ENCODE data around the gene ETFRF1.
A peak's percentile ranks its signal among the peaks of the same experiment; 100 is the strongest.

Gene ETFRF1

DNA sequence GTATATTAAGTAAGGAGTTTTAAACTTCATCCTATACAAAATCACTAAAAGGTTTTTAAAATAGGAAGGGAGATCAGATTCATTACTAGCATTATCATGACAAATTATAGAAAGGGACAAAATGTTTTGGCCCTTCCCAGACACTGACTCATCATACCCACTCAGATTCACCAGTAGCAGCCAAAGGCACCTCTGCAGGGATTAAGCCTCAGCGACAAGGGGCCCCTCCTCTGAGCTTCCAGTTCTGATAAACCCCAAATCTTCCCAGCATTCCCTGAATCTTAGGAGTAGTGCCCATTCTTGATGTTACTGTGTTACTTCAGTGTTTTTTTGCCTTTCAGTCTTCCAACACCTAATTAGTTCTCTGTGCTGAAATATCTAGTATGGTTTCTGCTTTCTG, 41.2 kb downstream of the ETFRF1 start:
- no peak for DNase-seq

DNA sequence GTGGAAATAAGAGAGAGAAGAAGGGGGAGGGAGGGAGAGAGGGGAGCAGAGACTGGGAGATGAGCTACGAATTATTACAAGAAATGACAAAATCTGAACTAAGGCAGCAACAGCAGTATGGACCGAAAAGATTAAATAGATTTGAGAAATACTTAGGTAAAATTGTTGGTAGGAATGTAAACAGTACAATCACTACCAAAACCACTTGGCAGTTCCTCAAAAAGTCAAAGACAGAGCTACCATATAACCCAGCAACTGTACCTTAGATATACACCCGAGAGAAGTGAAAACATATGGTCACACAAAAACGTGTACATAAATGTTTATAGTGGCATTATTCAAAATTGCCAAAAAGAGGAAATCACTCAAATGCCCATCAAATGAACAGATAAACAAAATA, 41.6 kb downstream of the ETFRF1 start:
- no peak for DNase-seq

DNA sequence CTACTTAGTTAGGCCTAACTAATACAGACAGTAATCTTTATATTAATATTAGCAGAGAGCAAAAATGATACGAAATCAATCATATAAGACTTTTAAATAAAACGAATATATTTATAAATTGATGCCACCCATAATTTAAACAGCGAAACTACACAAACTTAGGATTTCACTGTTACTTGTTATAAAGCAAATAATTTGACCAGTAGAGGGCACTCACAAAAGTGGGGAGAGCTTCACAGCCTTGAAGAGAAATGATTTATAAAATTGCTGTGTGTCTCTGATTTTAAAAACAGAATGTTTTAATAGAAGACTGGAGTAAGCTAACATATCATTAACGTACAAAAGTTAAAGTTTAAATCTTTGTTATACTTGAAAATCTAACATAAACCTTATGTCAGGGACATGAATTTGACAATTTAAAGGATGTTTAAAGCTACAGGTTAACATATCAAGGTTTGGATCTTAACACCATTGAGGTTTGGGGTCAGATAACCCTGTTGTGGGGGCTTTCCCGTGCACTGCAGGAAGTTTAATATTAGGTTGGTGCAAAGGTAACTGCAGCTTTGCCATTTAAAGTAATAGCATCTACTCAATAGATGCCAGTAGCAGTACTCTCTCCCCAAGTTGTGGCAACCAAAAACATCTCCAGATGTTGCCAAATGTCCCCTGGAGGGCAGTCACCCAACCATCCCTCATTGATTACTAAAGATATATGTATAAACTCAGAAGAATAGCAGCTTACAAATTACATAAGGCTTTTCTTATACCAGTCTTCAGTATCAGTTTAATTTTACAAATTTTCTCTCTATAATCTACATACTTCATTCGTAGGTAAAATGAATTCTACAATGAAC, 46.4 kb downstream of the ETFRF1 start:
- DNase-seq, result no peak

DNA sequence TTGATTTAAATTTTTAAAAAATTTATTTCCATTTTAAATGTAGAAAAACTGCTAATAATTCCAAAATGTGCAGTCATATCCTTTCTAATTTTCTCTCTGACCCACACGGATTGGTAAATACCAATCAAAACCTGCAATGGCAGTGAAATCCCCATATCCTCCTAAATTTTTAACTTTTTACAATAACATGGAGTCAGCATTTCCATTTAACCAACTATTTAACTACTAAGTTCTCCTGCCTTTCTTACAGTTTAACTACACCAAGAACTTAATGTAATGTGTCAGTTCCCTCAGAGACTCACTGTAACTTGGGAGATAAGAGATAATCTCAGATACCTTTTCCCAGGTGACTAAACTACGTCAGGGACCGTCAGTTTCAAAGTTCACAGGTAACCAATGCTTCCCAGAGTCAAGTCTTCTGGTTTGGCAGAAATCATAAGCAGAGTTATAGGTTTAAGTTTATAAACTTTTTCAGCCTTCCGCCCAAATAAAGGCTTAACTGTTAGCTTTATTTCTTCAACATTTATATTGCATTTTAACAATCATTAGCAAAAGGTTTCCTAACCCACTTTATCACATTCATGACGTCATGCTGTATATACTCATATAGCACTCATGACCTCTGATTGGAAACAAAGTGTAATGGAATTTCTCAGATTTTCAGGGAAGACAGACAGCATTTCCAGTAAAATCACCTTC, 48.1 kb downstream of the ETFRF1 start:
- no peak for DNase-seq

DNA sequence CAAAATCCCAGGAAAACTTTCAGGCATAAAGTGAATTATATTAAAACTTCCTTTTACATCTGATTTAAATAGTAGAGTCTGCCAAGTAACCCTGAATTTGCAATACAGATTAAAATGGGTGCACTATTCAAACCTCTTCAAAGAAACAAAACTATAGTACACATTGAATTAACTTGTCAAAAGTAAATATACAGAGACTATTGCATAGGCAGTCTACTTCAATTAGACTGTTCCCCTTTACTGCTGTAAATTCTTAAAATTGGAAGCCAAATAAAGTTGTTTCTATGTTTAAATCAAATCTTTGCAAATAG, 48.6 kb downstream of the ETFRF1 start:
- no peak for DNase-seq

DNA sequence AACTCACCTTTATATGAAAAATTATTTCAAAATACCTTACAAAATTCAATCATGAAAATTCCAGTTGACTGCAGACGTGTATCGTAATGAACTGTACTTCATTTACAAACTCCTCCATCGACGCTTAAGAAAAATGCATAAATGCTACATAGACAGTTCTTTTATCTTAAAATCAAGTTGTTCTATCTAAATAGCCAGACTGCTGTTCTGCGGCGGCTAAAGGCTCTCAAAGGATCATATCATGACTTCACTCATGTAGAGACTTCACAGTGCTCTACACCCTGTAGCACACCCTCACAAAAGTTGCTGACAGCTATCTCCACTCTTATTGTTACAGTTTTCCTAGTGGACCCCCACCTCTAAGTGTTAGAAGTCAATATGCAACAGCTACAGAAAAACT, 50.5 kb downstream of the ETFRF1 start:
- DNase-seq, result no peak

DNA sequence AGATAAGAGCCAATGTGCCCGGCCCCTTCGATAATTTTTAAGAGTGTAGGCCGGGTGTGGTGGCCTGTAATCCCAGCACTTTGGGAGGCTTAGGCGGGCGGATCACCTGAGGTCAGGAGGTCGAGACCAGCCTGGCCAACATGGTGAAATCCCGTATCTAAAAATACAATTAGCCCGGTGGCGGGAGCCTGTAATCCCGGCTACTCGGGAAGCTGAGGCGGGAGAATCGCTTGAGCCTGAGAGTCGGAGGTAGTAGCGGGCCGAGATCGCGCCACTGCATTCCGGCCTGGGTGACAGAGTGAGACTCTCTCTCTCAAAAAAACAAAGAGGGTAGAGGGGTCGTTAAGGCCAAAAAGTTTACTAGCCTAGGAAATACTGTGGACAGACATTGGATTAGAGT, 53.1 kb downstream of the ETFRF1 start:
- DNase-seq, result no peak

DNA sequence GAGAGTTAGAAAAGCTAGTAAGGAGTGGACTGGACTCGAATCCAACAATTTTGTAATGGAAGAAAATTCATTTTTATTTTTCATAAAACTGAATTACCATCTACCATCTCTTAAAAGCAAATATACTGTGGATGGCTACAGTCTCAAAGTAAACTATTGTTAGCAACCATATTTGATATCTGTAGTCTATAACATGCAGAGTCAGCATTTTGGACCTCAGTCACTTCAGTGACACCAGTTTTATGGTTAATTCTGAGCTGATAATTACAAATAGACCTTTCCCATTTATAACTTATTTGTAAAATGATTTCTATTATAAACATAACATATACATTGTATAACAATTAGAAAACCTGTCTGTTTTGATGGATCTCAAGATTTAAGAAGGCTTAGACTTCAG, 53.7 kb downstream of the ETFRF1 start:
- DNase-seq, result no peak

DNA sequence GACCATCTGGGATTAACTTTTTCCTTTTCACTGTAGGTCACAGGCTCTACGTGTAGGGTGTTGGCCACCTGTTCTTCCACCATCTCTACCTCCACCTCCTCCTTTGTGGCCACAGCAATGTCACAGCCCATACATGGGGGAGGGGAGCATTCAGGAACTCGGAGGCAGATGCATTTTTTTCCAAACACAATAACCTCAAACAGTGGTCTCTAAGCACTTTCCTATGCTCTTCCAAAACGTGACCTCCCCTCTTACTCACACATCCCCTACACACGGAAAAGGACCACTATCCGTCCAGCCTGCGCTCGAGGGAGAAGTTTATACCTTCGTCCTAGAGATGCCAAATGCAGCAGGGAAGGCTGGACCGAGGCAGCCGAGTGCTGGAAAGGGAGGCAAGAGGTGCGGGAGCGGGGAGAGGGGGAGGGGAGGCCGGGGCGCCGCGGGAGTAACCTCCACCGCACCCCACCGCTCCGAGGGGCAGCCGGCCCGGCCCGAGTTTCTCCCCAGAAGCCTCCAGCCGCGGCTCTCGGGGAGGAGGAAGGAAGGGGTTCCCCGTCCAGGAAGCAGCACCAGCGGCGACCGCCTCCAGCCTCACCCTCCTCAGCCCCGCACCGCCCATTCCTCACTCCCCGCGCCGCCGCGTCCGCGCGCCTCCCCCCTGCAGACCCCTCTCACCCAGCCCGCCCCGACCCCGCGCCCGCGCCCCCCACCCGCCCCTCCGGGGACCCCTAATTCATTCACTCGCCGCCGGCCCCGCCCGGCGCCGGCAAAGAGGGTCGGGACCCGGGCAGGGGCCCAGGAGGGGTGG, 55.1 kb downstream of the ETFRF1 start:
- peak; percentile 58 for DNase-seq

DNA sequence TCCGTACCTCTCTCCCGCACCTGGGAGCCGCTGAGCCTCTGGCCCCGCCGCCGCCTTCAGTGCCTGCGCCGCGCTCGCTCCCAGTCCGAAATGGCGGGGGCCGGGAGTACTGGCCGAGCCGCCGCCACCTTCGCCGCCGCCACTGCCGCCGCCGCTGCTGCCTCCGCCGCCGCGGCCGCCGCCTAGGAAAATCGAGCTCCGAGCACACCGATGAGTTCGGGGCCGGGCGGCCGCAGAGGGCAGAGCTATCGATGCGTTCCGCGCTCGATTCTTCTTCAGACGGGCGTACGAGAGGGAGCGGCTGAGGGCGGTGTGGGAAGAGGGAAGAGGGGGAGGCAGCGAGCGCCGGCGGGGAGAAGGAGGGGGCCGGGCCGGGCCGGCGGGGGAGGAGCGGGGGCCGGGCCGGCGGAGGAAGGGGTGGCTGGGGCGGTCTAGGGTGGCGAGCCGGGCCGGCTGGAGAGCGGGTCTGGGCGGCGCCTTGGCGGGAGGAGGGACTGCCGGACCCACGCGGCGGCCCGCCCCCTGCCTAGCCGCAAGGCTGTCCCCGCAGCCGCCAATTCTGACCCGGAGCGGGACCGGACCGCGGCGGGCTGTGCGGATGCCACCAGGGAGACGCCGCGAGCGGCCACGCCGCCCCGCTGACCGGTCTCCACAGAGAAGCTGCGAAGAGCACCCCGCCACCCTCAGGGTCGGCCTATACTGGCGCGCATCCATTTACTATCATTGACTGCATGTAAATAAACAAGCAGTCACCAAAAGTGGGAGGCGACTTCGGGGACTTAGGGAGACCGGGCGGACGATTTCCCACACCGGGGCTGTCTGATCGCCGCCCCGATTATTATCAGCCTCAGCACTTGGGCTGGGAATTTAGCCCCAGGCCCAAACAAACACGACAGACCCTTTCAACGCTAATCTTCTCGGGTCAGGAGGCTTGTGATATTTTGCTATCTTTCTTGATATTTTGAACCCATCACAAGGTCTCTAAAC, 56.0 kb downstream of the ETFRF1 start, which contains the start of gene KRAS:
KRAS (minus strand) TSS at position 186 of the 987 bp plus-strand sequence.
- peak; percentile 92 for DNase-seq

DNA sequence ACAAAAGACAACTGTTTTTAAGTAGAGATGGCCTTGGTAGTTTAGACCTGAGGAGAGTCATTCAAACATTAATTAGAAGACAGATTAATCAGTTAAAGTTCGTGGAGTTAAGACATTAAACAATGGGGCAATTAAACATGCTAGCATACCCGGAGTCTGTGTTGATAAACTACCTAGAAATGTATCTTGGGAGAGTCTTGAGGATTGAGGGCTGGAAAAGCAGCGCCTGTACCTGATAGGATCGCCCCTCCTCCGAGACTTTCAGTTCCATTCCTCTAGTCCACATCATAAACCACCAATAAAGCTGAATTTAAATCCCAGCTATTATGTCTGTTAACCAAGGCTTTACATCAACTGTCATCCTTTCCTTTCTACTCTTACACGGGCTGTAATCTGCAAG, 56.7 kb downstream of the ETFRF1 start:
- DNase-seq, result no peak

DNA sequence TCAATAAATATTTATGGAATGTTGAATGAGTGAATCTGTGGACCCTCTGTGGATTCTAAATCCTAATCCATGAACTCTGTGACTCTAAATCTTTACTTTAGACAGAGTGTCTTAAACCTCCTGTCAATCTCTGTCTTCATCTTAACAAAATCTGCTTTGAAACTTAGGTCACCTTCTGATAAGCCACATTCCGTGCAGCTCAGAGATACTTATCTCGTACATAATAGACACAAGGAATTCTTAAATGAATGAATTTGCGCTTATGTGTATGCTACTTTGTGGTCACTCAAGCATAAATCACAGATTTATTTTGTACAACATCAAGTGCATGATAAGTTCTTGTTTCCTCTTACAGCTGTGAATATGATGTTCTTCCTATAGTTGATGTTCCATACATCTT, 57.9 kb downstream of the ETFRF1 start:
- DNase-seq, result no peak

DNA sequence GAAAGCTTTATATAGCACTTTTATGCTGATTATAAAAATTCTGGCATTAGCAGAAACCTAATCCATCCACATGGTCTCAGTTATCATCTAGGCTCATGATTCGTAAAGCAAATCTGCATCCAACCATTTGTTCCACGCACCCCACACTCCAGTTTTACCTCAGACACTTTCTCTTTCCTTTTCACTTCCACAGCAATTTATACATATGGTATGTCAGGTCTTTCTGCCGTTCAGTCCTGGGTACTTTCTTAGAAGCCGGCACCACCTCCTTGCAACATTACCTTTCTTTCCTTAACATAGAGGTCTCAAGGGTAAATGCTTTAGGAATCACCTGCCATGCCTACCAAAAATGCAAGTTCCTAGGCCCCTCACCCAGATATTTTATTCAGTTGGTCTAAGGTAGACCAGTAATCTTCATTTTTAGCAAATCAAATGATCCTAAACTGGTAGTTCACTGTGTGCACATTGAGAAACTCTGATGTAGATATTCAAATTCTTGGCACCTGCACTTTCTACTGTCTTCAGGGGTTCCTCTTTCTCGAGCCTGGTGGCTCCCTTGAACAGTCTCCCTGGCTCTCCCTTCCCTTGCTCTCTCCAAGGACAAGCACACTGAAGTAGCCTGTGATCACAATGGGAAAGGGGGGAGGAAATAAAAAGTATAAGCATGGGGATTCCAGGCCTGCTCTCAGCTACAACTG, 58.5 kb downstream of the ETFRF1 start:
- DNase-seq, result no peak

DNA sequence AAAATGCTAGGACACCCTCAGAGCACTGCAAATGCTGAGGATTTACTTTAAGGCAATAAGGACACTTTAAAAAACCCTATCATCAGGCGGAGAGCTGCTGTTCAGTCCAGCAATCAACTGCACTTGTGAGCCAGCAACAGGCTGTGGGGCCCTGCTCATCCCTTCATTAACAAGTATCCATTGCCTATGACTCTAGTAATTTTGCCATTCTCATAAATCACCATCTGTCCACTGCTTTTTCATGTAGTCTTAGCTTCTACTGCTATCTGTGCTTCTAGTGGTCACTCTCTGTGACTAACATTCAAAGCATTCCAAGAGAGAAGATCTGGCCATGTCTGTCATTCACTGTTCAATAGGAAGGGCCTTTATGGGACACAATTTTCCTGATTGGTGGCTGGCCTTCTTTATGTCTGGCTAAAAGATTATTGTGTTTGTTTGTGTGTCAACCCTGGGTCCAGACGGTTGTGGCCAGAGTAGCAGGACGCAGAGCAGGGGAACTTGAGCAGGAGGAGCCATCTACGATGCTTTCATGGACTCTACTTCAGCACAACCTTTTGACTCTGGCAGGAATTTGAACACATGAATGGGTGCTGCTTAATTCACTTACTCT, 59.3 kb downstream of the ETFRF1 start:
- DNase-seq, result no peak

Measured in activated naive CD4-positive, alpha-beta T cell treated with Interleukin-2 at 50 U/mL for 16 hours (primary cell).